WTC11 (cell line): ENCODE measurements around the gene RHBDD3. TPM values are rescaled to one million over a fixed set of nuclear protein-coding genes. Genes with fewer than 3 reads are reported as not detected.

ENCODE experiments used
- ATAC-seq: fragments of 200-7000 bp; cut with Tn5 transposase; 2 replicates; pipeline ENCODE4 v1.10.0; 2021; ENCODE audit warnings: mild to moderate bottlenecking, moderate library complexity
- CTCF ChIA-PET: fragments of 300-600 bp; sonication (Branson Sonifier 250); formaldehyde crosslinking; loops from one replicate; lab custom pipeline; 2021; ENCODE audit warnings: antibody characterized with exemption; lab: Charles Lee
- POLR2A ChIA-PET: fragments of 350-600 bp; sonication (Branson Sonifier 250); formaldehyde crosslinking; loops from one replicate; lab custom pipeline; 2021; ENCODE audit warnings: antibody characterized with exemption; lab: Charles Lee
- DNase-seq: peaks from one replicate; pipeline ENCODE4 v3.0.0; 2021; ENCODE audit warnings: low spot score
- H3K27ac Mint-ChIP-seq: 2 replicates; pipeline ENCODE4 v1.8.0; 2021; ENCODE audit warnings: mixed read lengths
- H3K27me3 Mint-ChIP-seq: 2 replicates; pipeline ENCODE4 v1.8.0; 2021; ENCODE audit warnings: low read depth, mild to moderate bottlenecking, moderate library complexity, mixed read lengths
- H3K36me3 Mint-ChIP-seq: 2 replicates; pipeline ENCODE4 v1.8.0; 2021; ENCODE audit warnings: mixed read lengths
- H3K4me1 Mint-ChIP-seq: 2 replicates; pipeline ENCODE4 v1.8.0; 2022; ENCODE audit warnings: mixed read lengths
- H3K4me3 Mint-ChIP-seq: 2 replicates; pipeline ENCODE4 v1.8.0; 2021; ENCODE audit warnings: mild to moderate bottlenecking, moderate library complexity, mixed read lengths
- H3K9me3 Mint-ChIP-seq: 2 replicates; pipeline ENCODE4 v1.8.0; 2021; ENCODE audit warnings: mixed read lengths
- ATF1 ChIP-seq: sonication (generic); formaldehyde crosslinking; IDR thresholded peaks from 2 replicates; pipeline ENCODE4 v1.8.1; 2023; ENCODE audit warnings: mild to moderate bottlenecking, moderate library complexity, missing genetic modification reagents
- ATF6 ChIP-seq: sonication (generic); formaldehyde crosslinking; IDR thresholded peaks from 2 replicates; pipeline ENCODE4 v1.8.1; 2023; ENCODE audit warnings: mild to moderate bottlenecking, missing genetic modification reagents
- CREM ChIP-seq: sonication (generic); formaldehyde crosslinking; IDR thresholded peaks from 2 replicates; pipeline ENCODE4 v1.8.1; 2022; ENCODE audit warnings: mild to moderate bottlenecking, missing genetic modification reagents, moderate library complexity
- E2F1 ChIP-seq: sonication (generic); formaldehyde crosslinking; IDR thresholded peaks from 2 replicates; pipeline ENCODE4 v1.8.0; 2022; ENCODE audit warnings: mild to moderate bottlenecking, missing genetic modification reagents
- ELF4 ChIP-seq: sonication (generic); formaldehyde crosslinking; IDR thresholded peaks from 2 replicates; pipeline ENCODE4 v1.8.1; 2022; ENCODE audit warnings: low read depth, mild to moderate bottlenecking, moderate library complexity, missing genetic modification reagents
- EMX1 ChIP-seq: fragments of 250-450 bp; sonication (Bioruptor Pico); IDR thresholded peaks from 2 replicates; pipeline ENCODE4 v1.8.0; 2021; ENCODE audit warnings: mild to moderate bottlenecking
- FOXP1 ChIP-seq: sonication (generic); formaldehyde crosslinking; IDR thresholded peaks from 2 replicates; pipeline ENCODE4 v1.8.0; 2022; ENCODE audit warnings: missing genetic modification reagents, mild to moderate bottlenecking, moderate library complexity, borderline replicate concordance
- GTF2I ChIP-seq: fragments of 250-450 bp; sonication (Bioruptor Pico); conservative IDR thresholded peaks from 2 replicates; pipeline ENCODE4 v1.4.0; 2021; ENCODE audit warnings: mild to moderate bottlenecking
- IRF2 ChIP-seq: sonication (generic); formaldehyde crosslinking; IDR thresholded peaks from 2 replicates; pipeline ENCODE4 v1.8.0; 2022; ENCODE audit warnings: low read depth, missing genetic modification reagents, borderline replicate concordance
- MAX ChIP-seq: sonication (generic); formaldehyde crosslinking; IDR thresholded peaks from 2 replicates; pipeline ENCODE4 v1.8.0; 2022; ENCODE audit warnings: mild to moderate bottlenecking, missing genetic modification reagents
- MXD4 ChIP-seq: fragments of 250-450 bp; sonication (Bioruptor Pico); IDR thresholded peaks from 2 replicates; pipeline ENCODE4 v1.8.0; 2021; ENCODE audit warnings: mild to moderate bottlenecking, moderate library complexity, borderline replicate concordance
- NR1H2 ChIP-seq: sonication (generic); formaldehyde crosslinking; IDR thresholded peaks from 2 replicates; pipeline ENCODE4 v1.9.0; 2021; ENCODE audit warnings: mild to moderate bottlenecking, moderate library complexity, missing genetic modification reagents
- PRRX2 ChIP-seq: fragments of 250-450 bp; sonication (Bioruptor Pico); IDR thresholded peaks from 2 replicates; pipeline ENCODE4 v1.8.0; 2021; ENCODE audit warnings: mild to moderate bottlenecking
- USF1 ChIP-seq: sonication (generic); formaldehyde crosslinking; IDR thresholded peaks from 2 replicates; pipeline ENCODE4 v1.8.0; 2022; ENCODE audit warnings: mild to moderate bottlenecking, missing genetic modification reagents
- ZNF232 ChIP-seq: sonication (generic); formaldehyde crosslinking; IDR thresholded peaks from 2 replicates; pipeline ENCODE4 v1.8.0; 2022; ENCODE audit warnings: mild to moderate bottlenecking, missing genetic modification reagents
- ZNF263 ChIP-seq: sonication (generic); formaldehyde crosslinking; IDR thresholded peaks from 2 replicates; pipeline ENCODE4 v1.8.1; 2022; ENCODE audit warnings: low read depth, mild to moderate bottlenecking, moderate library complexity, missing genetic modification reagents
- ZNF396 ChIP-seq: fragments of 250-450 bp; sonication (Bioruptor Pico); IDR thresholded peaks from 2 replicates; pipeline ENCODE4 v1.8.0; 2021; ENCODE audit warnings: mild to moderate bottlenecking, moderate library complexity, borderline replicate concordance
- ZNF532 ChIP-seq: fragments of 250-450 bp; sonication (Bioruptor Pico); IDR thresholded peaks from 2 replicates; pipeline ENCODE4 v1.9.0; 2021; ENCODE audit warnings: mild to moderate bottlenecking, borderline replicate concordance
- total RNA-seq: library from RNA; stranded (reverse); gene quantifications from 3 replicates; pipeline ENCODE4 v1.2.3, GENCODE V29; 2021

The RHBDD3 gene
- total RNA-seq, 1 experiment from 2014 or later = 77.9 TPM

GRCh38 chr22:29290061-29290460 lies 22.3 kb upstream of the RHBDD3 start:
- H3K27me3 Mint-ChIP-seq = no peaks in the 10 kb centered on the region
- ChIA-PET CTCF (interaction anchor here (1.1 kb wide), 1 partner anchor 23 kb away, joined by 3 read pairs; no protein-coding TSS in a partner anchor), POLR2A (no interaction called here)
- H3K36me3 Mint-ChIP-seq = peaks cover 95% of the 10 kb centered on the region
- no peak overlapping the region for H3K27ac Mint-ChIP-seq
- ATAC-seq (no peak), DNase-seq (no peak)
- H3K4me3 Mint-ChIP-seq = no peak overlapping the region
- no peak for TF ChIP-seq IRF2 (CRISPR knock-in tag)
- no peak for TF ChIP-seq GTF2I
- TF ChIP-seq NR1H2 (CRISPR knock-in tag) = no peak
- no peak for TF ChIP-seq ZNF532
- TF ChIP-seq ZNF263 (CRISPR knock-in tag) = no peak
- TF ChIP-seq E2F1 = no peak
- no peak for TF ChIP-seq MAX (CRISPR knock-in tag)
- no peak for TF ChIP-seq ZNF232 (CRISPR knock-in tag)
- no peak for TF ChIP-seq ATF6
- no peak for TF ChIP-seq CREM
- no peak for TF ChIP-seq ZNF396
- no peak for TF ChIP-seq MXD4
- TF ChIP-seq ATF1 (CRISPR knock-in tag) = no peak
- no peak for TF ChIP-seq EMX1
- TF ChIP-seq ELF4 (CRISPR knock-in tag) = no peak
- no peak for TF ChIP-seq USF1 (CRISPR knock-in tag)
- H3K9me3 Mint-ChIP-seq = no peaks in the 10 kb centered on the region
- no peaks in the 10 kb centered on the region for H3K4me1 Mint-ChIP-seq

- ATAC-seq (no peak), DNase-seq (no peak)
- no peak overlapping the region for H3K4me3 Mint-ChIP-seq
- POLR2A ChIA-PET = no interaction called here
- CTCF ChIA-PET = interaction anchor here (1.5 kb wide), 1 partner anchor 24 kb away, joined by 4 read pairs; no protein-coding TSS in a partner anchor
- peak overlapping the region; percentile 82; the same call in 1 of the 2 replicates for H3K27ac Mint-ChIP-seq
- H3K36me3 Mint-ChIP-seq = peaks cover 96% of the 10 kb centered on the region
- no peaks in the 10 kb centered on the region for H3K4me1 Mint-ChIP-seq
- no peak for TF ChIP-seq PRRX2
- no peak for TF ChIP-seq FOXP1 (CRISPR knock-in tag)
- TF ChIP-seq, all 79 proteins: peak for 0
- Mint-ChIP-seq H3K9me3 (no peaks in the 10 kb centered on the region), H3K27me3 (no peaks in the 10 kb centered on the region)
These were observed 21.1 kb upstream of the RHBDD3 start for GRCh38 chr22:29288837-29289236.
